Suppressor macrophage treated with lipopolysaccharide for 1 hour (primary cell): Measurements from ENCODE around the gene LRRK1.
A peak's percentile ranks its signal among the peaks of the same experiment; 100 is the strongest.

ENCODE experiments used
- DNase-seq, 3 donors: peaks; one replicate each; pipeline ENCODE4 v3.0.0-alpha.2; 2020 to 2022

Gene LRRK1

DNA sequence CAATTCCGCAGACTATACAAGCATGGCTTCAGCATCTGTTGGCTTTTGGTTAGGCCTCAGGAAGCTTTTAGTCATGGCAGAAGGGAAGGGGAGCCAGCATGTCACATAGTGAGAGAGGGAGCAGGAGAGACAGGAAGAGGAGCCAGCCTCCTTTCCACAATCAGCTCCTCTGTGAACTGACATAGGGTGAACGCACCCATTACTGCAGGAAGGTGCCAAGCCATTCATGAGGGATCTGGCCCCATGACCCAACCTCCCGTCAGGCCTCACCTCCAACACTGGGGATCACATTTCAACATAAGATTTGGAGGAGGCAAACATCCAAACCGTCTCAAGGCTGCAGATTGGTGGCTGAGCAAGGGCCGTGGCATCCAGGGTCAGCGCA is 106.3 kb downstream of the LRRK1 start:
- no peak for DNase-seq

GRCh38 chr15:101025896-101026631 is 106.9 kb downstream of the LRRK1 start:
- no peak for DNase-seq

DNA sequence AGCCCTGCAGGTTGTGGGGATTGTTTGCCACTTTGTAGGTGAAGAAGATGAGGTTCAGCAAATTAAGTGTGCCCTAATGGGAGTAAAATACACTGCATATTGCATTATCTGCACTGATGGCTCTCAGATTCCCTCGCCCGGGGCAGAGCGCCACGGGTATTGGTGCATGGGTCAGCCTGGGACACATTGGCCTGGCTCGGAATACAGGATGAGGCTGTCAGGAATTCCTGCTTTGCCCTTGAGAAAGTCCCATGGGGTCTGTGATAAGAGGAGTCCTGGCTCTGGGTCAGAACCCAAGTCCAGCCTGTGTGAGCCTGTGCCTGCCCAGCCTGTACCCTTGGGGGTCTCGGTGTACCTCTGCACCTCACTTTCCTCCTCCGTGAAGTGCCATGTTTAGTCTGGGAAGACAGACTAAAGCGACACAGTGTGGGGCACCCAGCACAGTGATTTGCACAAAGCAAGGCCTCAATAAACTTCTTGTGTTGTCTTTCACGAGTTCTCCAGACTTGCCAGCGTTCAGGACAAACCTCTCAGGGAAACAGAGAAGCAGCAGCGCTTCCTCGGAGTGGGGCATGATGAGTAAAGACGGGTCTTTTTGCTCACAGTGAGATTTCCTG is 107.6 kb downstream of the LRRK1 start:
- no peak for DNase-seq

DNA sequence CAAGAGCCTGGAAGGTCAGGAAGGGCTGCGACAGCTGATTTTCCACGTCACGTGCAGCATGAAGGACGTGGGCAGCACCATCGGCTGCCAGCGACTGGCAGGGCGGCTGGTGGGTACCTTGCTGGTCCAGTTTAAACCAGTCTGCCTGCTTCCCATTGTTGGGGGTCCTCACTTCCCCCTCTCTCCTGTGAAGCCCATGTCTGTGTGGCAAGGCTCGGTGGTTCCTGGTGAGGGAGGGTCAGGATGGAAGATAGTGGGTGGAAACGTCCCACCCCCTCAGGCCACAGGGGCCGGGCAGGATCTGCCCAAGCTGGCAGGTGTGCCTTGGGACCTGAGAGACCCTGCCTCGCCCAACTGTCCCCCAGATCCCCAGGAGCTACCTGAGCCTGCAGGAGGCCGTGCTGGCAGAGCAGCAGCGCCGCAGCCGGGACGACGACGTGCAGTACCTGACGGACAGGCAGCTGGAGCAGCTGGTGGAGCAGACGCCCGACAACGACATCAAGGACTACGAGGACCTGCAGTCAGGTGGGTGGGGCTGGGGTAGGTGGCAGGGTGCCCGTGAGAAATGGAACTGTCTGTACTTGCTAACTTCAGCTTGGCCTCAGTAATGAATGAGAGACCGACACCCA is 108.2 kb downstream of the LRRK1 start:
- DNase-seq: no peak

- DNase-seq: no peak
These were observed 108.8 kb downstream of the LRRK1 start for GRCh38 chr15:101027920-101028319.

- DNase-seq: no peak
These were observed 109.2 kb downstream of the LRRK1 start for GRCh38 chr15:101028321-101028720.

DNA sequence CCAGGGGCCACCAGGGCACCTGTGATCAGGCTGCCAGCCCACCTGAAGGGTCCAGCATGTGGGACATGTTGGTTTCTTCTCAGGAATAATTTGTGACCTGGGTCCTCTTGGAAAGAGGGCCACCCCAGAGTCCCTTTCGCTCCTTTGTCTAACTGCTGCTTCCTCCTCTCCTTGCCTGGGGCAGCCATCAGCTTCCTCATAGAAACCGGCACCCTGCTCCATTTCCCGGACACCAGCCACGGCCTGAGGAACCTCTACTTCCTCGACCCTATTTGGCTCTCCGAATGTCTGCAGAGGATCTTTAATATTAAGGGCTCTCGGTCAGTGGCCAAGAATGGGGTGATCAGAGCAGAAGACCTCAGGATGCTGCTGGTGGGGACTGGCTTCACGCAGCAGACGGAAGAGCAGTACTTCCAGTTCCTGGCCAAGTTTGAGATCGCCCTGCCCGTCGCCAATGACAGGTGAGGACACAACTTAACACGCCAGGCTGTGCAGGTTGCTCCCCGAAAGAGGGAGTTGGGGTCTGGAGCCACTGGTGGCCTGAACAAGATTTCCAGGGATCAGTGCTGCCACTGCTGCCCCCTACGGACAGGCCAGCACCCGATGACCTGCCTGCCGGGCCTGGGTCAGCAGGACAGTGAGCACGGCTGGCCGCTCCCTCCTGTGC is 109.7 kb downstream of the LRRK1 start:
- DNase-seq: no peak

DNA sequence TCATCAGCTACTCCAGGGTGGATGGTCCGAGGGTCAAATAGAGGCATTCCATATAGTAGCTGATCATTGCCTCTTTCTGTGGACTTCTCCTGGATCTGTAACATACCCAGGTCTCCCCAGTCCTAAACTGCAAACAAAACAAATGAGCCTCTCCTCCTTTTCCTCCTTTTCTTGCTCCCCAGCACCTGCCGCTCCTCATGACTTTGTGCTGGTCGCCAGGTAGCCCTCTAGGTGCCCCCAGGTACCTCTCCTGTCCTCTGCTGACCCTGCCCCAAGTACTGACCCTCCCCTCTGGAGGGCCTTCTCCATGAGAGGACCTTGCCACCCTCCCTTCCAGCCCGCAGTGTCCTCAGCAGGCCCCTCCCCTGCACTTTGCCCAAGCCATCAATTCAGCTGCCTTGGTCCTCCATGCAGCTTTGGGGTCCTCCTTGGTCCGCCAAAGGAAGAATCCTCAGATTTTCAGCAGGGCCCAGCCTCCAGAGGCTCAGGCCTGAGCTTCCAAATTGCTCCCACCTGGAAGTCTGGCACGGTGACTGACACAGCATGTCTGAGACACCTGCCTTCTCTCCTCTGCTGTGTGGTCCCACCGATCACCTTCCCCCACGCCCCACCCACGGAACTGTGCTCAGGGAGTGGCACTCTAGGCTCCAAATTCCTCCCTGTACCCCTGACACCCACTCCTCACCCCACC is 111.0 kb downstream of the LRRK1 start:
- no peak for DNase-seq

GRCh38 chr15:101031213-101031612 is 112.1 kb downstream of the LRRK1 start:
- DNase-seq: no peak

- DNase-seq: no peak
These were observed 114.6 kb downstream of the LRRK1 start for GRCh38 chr15:101033801-101034200.

GRCh38 chr15:101035611-101036010 is 116.5 kb downstream of the LRRK1 start:
- peak in 2 of 3 donors; percentile 26 to 37 for DNase-seq

DNA sequence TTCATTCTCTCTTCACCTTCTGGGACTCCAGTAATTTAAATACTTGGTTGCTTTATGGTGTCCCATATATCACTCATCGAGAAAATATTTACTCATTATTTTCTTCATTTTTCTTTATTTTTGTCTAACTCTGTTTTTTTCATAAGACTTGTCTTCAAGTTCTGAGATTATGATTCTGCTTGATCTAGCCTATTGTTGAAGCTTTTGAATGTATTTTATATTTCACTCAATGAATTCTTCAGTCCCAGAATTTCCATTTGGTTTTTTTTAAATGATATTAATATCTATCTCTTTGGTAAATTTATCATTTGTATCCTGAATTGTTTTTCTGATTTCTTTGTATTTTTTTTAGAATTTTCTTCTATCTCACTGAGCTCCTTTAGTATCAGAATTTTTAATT is 117.0 kb downstream of the LRRK1 start:
- DNase-seq: no peak

GRCh38 chr15:101037090-101037830 is 118.1 kb downstream of the LRRK1 start:
- DNase-seq: no peak

DNA sequence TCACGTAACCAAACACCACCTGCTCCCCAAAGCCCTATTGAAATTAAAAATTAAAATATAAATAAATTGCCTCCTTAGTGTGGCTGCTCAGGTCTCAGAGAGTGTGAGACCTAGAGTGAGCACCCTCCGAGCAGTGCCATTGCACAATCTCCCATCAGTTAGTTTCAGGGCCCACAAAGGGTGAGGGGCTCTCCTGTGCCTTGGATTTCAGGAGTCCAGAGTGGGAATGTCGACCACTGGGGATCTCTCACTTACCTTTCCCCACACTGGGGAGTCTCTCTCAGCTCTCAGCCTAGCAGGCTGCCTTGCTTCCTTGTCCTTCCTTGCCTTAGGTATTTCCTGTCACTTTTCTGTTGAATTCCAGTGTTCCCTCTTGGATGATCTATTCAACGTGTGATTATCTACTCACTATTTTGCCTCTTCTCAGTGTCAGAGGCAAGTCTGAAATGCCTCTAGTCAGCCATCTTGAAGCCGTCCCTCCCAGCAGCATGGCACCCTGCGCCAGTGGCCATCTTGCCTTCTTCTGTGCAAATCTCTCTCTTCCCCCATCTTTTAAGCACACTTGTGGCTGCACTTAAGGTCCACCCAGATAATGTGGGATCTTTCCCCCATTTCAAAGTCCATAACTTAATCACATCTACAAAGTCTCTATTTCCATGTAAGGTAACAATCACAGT is 119.3 kb downstream of the LRRK1 start:
- no peak for DNase-seq

DNA sequence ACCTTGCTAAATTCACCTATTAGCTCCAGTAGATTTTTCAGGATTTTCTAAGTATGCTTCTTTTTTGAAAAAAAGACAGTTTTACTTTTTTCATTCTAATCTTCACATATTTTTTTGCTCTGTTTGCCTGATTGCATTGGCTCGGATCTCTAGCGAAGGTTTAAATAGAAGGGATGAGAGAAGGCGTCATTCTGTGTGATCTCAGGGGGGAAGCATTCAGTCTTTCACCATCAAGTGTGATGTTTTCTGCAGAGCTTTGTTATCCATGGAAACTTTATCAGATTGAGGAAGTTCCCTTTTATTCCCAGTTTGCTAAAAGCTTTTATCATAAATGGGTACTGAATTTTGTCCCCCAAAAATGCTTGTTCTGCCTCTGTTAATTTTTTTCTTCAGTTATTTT is 120.3 kb downstream of the LRRK1 start:
- DNase-seq: no peak

- DNase-seq: no peak
These were observed 123.2 kb downstream of the LRRK1 start for GRCh38 chr15:101042320-101042719.

GRCh38 chr15:101043011-101043410 is 123.9 kb downstream of the LRRK1 start:
- DNase-seq: no peak

- DNase-seq: no peak
These were observed 124.9 kb downstream of the LRRK1 start for GRCh38 chr15:101043911-101044624.

DNA sequence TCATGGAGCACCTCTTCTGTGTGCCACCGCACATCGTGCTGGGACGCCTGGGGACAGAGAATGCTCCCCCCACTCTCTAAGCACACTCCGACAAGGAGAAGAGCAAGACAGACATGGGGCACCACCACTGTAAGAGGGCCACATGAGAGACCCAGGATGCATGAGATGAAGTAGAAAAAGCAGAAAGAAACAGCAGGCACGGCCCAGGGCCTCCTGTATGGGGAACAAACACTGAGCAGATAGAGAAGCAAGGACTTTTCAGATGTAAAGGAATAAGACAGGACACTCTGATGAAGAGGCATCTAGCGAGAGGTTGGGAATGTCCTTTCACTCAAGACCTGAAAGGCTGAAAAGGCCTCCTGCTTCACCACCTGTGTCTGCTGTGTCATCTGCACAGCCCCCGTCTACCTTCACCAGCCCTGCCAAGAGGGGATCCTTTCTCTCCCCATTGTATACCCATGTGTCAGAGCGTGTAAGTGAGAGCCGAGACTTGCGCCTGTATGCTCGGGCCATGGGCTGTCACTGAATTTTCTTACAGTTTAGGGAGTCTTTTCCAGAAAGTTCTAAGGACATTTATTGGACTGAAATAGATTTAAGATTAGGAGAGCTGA is 125.6 kb downstream of the LRRK1 start:
- no peak for DNase-seq

- DNase-seq: no peak
These were observed 126.1 kb downstream of the LRRK1 start for GRCh38 chr15:101045236-101045646.
